ENCODE data around the gene PLEKHG4B.
"Not testable (repeated sequence)": the region's sequence is repeated elsewhere in the genome, so short reads cannot be mapped to it uniquely, and the experiment has no call there.

Gene PLEKHG4B, protein sequence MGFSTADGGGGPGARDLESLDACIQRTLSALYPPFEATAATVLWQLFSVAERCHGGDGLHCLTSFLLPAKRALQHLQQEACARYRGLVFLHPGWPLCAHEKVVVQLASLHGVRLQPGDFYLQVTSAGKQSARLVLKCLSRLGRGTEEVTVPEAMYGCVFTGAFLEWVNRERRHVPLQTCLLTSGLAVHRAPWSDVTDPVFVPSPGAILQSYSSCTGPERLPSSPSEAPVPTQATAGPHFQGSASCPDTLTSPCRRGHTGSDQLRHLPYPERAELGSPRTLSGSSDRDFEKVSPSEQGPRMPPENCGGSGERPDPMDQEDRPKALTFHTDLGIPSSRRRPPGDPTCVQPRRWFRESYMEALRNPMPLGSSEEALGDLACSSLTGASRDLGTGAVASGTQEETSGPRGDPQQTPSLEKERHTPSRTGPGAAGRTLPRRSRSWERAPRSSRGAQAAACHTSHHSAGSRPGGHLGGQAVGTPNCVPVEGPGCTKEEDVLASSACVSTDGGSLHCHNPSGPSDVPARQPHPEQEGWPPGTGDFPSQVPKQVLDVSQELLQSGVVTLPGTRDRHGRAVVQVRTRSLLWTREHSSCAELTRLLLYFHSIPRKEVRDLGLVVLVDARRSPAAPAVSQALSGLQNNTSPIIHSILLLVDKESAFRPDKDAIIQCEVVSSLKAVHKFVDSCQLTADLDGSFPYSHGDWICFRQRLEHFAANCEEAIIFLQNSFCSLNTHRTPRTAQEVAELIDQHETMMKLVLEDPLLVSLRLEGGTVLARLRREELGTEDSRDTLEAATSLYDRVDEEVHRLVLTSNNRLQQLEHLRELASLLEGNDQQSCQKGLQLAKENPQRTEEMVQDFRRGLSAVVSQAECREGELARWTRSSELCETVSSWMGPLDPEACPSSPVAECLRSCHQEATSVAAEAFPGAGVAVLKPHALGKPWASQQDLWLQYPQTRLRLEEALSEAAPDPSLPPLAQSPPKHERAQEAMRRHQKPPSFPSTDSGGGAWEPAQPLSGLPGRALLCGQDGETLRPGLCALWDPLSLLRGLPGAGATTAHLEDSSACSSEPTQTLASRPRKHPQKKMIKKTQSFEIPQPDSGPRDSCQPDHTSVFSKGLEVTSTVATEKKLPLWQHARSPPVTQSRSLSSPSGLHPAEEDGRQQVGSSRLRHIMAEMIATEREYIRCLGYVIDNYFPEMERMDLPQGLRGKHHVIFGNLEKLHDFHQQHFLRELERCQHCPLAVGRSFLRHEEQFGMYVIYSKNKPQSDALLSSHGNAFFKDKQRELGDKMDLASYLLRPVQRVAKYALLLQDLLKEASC (N-terminal part only)

GRCh38 chr5:91556-92263 is at the start of gene PLEKHG4B:
PLEKHG4B (plus strand) TSS chr5:92168; CDS start chr5:92232, 64 bp downstream.
- peak within 1 kb of the TSS; percentile 38 for H3K4me3 ChIP-seq (ENCODE audit: control insufficient read depth, low read depth, low read length)
- no peak for DNase-seq (ENCODE audit: low read depth)
- TF ChIP-seq, protein P1, sequence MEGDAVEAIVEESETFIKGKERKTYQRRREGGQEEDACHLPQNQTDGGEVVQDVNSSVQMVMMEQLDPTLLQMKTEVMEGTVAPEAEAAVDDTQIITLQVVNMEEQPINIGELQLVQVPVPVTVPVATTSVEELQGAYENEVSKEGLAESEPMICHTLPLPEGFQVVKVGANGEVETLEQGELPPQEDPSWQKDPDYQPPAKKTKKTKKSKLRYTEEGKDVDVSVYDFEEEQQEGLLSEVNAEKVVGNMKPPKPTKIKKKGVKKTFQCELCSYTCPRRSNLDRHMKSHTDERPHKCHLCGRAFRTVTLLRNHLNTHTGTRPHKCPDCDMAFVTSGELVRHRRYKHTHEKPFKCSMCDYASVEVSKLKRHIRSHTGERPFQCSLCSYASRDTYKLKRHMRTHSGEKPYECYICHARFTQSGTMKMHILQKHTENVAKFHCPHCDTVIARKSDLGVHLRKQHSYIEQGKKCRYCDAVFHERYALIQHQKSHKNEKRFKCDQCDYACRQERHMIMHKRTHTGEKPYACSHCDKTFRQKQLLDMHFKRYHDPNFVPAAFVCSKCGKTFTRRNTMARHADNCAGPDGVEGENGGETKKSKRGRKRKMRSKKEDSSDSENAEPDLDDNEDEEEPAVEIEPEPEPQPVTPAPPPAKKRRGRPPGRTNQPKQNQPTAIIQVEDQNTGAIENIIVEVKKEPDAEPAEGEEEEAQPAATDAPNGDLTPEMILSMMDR (IDR thresholded peaks at IDR 0.05; ENCODE audit: control insufficient read depth, insufficient read depth, low read depth, low read length, missing control alignments), result no peak

GRCh38 chr5:42250-42649 is 49.7 kb upstream of the PLEKHG4B start:
- TF ChIP-seq, protein P1 (IDR thresholded peaks at IDR 0.05; ENCODE audit: control insufficient read depth, insufficient read depth, low read depth, low read length, missing control alignments), result peak; percentile 77
- H3K4me3 ChIP-seq (ENCODE audit: control insufficient read depth, low read depth, low read length), result no peak overlapping the region
- no peak for DNase-seq (ENCODE audit: low read depth)

DNA sequence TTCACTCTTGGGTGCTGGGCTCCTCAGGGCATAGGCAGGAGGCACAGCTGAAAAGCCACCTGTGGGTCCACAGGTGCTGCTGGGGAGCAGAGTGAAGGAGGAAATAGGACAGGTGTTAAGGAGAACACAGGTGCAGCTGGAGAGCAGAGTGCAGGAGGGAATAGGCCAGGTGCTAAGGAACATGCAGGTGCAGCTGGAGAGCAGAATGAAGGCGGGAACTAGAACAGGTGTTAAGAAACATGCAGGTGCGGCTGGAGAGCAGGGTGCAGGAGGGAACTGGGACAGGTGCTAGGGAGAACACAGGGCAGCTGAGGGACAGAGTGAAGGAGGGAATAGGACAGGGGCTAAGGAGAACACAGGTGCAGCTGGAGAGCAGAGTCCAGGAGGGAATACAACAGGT is 43.8 kb upstream of the PLEKHG4B start:
- TF ChIP-seq, protein P1 (IDR thresholded peaks at IDR 0.05; ENCODE audit: control insufficient read depth, insufficient read depth, low read depth, low read length, missing control alignments), result no peak
- DNase-seq (ENCODE audit: low read depth), result no peak
- H3K4me3 ChIP-seq (ENCODE audit: control insufficient read depth, low read depth, low read length), result no peak overlapping the region

DNA sequence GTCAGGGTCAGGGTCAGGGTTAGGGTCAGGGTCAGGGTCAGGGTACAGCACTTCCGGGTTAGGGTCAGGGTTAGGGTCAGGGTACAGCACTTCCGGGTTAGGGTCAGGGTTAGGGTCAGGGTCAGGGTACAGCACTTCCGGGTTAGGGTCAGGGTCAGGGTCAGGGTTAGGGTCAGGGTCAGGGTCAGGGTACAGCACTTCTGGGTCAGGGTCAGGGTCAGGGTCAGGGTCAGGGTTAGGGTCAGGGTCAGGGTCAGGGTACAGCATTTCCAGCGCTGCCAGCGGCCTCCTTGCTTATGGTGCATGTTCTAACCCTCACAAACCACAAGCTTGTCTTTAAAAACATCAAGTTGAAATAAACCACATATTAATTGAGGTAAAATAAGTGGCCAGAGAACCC is 42.4 kb upstream of the PLEKHG4B start:
- not testable (repeated sequence) for DNase-seq (ENCODE audit: low read depth); H3K4me3 ChIP-seq (ENCODE audit: control insufficient read depth, low read depth, low read length)

GRCh38 chr5:49953-50544 is 41.9 kb upstream of the PLEKHG4B start:
- no peak overlapping the region for H3K4me3 ChIP-seq (ENCODE audit: control insufficient read depth, low read depth, low read length)
- DNase-seq (ENCODE audit: low read depth), result no peak
- TF ChIP-seq, protein P1 (IDR thresholded peaks at IDR 0.05; ENCODE audit: control insufficient read depth, insufficient read depth, low read depth, low read length, missing control alignments), result no peak

- TF ChIP-seq, protein P1 (IDR thresholded peaks at IDR 0.05; ENCODE audit: control insufficient read depth, insufficient read depth, low read depth, low read length, missing control alignments), result no peak
- no peak for DNase-seq (ENCODE audit: low read depth)
- no peak overlapping the region for H3K4me3 ChIP-seq (ENCODE audit: control insufficient read depth, low read depth, low read length)
Measured at GRCh38 chr5:50724-51499, 41.1 kb upstream of the PLEKHG4B start.
